Myocyte (in vitro differentiated cells): ENCODE measurements around the gene PAQR3. TPM values are rescaled to one million over a fixed set of nuclear protein-coding genes. Genes with fewer than 3 reads are reported as not detected.

Source experiments
- DNase-seq: peaks from one replicate; pipeline ENCODE4 v3.0.0-alpha.2; 2012; ENCODE audit warnings: low read depth
- total RNA-seq: library from RNA; depleted of rRNA; stranded (reverse); fragments of >200 nt; gene quantifications from 2 replicates; pipeline ENCODE4 v1.2.3, GENCODE V29; 2014

Gene PAQR3
- total RNA-seq, 1 donor from 2014 or later = 12.7 TPM

- DNase-seq = no peak
Measured at GRCh38 chr4:78863254-78863869, 75.9 kb downstream of the PAQR3 start.

GRCh38 chr4:78862314-78862737 lies 76.9 kb downstream of the PAQR3 start:
- no peak for DNase-seq

Other genes starting within 250 kb of the PAQR3 start
- 38.5 and 39.4 TPM in 2 replicates for gene BMP2K, start 163.1 kb downstream of the PAQR3 start, total RNA-seq